ENCODE data around the gene TMEM82.

TMEM82 gene

DNA sequence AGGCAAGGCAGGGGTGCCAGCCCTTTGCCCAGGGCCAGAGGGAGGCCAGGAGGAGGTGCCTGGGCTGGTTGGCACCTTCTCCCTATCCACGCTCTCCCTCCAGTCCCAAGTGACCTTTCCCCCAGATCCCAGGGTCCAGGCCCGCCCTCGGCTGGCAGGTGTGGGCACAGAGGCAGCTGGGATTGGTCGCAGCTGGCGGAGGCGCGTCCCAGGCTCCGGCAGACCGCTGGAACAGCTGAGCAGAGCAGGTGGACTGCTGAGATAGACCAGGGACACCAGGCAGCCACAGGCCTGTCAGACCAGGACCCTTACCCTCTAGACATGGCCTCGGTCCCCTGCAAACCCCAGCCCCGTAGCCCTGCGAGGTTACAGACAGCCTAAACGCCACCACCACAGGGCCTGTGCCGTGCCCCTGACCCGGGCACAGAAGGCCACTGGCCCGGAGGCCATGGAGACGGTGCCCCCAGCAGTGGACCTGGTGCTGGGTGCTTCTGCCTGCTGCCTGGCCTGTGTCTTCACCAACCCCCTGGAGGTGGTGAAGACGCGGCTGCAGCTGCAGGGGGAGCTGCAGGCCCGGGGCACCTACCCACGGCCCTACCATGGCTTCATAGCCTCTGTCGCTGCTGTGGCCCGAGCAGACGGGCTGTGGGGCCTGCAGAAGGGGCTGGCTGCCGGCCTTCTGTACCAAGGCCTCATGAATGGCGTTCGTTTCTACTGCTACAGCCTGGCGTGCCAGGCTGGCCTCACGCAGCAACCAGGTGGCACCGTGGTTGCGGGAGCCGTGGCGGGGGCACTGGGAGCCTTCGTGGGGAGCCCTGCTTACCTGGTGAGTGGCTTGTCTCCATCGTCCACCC, 6.0 kb upstream of the TMEM82 start, which contains the start of gene SLC25A34:
Gene SLC25A34 (plus strand): TSS at position 221 of the 854 bp plus-strand sequence. CDS start 228 bp downstream, at position 449.
- DNase-seq (ENCODE audit: low read depth): no peak

DNA sequence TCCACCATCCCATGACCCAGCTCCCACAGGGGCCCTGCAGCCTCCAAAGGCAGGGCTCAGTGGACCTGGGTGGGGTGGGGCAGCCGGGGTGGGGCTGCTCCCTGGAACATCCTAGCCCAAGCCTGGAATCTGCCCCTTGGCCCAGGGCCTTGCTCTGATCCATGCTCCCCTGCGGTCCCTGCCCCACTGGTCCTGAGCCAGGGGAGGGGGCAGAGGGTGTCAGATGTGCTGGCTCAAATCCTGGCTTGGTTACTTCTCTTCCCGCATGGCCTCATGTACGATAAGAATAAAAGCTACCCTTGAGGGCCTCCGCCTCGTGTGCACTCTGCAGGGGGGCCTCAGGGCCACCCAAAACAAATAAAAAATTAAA, 5.4 kb upstream of the TMEM82 start:
- DNase-seq (ENCODE audit: low read depth): no peak

DNA sequence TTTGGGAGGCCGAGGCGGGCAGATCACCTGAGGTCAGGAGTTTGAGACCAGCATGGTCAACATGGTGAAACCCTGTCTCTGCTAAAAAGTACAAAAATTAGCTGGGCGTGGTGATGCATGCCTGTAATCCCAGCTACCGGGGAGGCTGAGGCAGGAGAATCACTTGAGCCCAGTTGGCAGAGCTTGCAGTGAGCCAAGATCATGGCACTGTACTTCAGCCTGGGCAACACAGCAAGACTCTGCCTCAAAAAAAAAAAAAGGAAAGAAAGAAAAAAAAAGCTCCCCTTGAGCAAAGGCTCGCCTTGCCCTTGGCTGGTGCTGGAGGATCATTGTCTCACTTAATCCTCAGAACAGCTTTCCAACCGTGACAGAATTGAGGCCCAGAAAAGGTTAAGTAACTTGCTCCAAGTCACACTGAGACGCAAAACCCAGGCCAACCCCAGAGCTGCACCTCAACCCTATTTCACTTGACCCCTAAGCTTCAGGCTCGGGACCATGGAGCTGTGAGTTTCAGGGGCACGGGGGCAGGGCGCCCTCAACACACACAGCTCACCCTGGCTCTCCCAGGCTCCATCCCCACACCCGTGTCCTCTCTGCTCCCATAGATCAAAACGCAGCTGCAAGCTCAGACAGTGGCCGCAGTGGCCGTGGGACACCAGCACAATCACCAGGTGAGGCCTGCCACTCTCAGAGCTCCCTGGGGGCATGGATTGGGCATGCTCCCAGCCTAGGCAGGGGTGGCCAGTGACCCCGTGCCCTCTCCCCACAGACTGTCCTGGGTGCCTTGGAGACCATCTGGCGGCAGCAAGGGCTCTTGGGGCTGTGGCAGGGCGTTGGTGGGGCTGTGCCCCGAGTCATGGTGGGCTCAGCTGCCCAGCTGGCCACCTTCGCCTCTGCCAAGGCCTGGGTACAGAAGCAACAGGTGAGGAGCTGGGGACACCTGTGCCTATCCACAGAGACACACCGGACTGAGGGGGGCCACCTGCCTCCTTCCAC, 4.7 kb upstream of the TMEM82 start:
- no peak for DNase-seq (ENCODE audit: low read depth)

DNA sequence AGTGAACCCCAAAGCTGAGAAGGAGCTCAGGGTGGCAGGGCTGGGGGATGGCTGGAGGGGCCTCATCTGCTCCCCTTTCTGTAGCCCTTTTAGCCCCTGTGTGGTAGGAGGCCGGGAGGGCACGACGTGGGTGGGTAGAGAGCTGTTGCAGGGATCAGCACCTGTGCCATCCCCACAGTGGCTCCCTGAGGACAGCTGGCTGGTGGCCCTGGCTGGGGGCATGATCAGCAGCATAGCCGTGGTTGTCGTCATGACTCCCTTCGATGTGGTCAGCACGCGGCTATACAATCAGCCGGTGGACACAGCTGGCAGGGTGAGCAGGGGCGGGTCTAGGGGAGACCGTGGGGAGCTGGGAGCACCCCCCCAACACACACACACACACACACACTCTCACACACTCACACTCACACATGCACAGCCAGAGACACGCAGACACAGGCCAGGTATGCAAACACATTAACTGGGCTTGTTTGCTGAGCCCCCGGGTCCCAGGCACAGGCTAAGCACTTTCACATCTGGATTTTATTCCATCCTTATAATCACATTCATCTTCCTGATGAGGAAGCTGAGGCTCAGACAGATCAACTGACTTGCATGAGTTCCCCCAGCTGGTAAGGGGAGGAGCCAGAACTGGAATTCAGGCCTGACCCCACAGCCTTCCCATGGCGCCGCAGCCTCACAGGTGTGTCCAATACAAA, 3.7 kb upstream of the TMEM82 start:
- DNase-seq (ENCODE audit: low read depth): no peak

DNA sequence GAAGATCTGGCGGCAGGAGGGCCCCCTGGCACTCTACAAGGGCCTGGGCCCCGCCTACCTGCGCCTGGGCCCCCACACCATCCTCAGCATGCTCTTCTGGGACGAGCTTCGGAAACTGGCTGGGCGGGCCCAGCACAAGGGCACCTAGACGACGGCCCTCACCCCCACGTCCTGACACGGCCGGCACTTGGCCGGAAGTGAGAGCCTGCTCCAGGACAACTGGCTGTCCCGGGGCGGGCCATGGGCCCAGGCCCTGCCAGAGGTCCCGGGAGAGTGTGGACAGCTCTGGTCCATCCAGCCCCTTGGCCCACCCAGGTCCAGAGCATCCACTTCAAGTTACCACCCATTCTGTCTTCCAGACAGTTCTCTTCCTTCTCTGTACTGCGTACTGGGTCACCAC, 3.0 kb upstream of the TMEM82 start:
- DNase-seq (ENCODE audit: low read depth): no peak

DNA sequence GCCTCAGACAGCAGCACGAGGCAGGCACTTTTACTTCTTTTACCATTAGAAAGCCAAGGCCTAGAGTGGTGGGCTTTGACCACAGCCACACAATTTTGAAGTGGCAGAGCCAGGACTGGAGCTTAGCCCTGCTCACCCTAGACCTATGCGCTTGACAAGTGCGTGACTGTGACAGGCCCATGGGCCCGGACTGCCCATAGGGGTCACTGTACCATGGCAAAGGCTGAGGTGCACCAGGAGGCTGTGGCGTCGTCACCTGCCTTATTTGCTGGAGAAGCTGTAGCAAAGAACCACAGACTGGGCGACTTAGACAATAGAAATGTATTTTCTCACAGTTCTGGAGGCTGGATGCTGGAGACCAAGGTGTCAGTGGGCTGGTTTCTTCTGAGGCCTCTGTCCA, 2.6 kb upstream of the TMEM82 start:
- DNase-seq (ENCODE audit: low read depth): no peak

DNA sequence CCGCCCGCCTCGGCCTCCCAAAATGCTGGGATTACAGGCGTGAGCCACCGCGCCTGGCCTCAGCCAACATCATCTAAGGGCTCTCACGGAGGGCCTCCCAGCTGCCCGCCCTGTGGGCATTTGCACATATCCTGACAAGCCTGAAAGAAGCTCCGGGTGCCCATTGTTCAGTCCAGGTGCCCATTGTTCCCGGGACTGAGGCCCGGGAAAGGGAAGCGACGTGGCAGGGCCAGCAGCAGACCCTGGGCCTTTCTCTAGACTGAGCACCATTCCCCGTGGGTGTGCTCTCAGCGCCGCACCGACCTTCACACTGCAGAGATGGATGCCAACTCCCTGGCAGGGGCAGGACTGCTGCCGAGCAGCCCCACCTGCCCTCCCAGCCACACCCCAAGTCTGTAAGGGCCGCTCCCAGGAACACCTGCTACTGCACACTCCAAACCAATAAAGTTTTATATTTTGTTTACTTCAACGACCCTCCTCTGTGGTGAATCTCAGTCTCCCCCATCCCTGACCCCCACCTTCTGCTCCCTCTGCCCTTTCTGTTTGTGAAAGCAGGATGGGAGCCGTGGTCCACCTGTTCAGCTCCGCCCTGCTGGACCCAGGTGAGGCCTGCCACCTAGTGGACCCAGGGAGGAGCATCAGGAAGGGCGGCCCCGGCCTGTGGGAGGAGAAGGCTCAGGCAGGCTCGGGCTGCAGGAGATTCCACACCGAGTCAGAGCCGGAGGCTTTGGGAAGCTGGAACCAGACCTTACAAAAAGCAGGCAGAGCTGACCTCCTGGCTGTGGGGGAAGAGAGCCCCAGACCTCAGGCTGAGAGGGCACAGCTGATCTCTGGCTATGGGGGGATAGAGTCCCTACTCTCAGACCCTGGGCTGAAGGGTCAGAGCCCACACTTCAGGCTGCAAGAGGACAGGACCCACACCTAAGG, 1.1 kb upstream of the TMEM82 start:
- DNase-seq (ENCODE audit: low read depth): no peak

DNA sequence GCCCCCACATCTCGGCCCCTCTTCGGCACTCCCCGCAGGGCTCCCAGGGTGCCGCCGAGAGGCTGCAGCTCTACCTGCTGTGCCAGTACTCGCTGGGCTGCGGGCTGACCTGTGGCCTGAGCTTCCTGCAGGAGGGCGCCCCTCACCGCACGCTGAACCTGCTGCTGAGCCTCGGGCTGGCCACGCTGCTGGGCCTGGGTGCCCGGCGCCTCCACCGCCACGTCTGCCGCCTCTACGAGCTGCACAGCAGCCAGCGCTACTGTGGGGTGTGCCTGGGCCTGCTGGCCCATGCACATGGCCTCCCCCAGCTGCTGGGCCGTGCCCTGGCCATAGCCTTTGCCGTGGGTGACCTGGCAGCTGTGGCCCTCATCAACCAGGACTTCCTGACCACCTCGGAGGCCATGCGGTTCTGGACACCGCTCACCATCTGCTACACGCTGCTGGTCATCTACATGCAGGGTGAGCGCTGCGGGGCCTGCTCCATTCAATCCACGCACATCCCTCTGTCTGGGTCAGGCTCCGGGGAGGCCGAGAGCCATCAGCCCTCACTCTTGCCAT, 1.9 kb downstream of the TMEM82 start:
- DNase-seq (ENCODE audit: low read depth): no peak

DNA sequence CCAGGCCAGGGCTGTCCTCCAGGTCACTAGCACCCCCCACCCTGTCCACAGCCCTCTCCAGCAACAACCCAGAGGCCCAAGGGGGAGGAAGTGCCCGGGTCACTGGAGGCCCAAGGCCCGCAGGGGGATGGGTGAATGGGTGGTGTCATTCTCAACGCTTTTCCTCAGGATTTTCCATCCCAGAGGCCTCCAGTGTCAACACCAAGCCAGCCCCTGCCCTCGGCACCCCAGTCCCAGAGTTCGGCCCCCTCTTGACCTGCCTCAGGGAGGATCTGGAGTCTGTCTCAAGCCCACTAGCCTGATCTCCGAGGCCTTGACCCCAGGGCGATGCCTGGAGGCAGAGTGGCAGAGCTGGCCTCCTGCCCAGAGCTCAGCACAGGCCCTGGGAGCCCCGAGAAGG, 5.1 kb downstream of the TMEM82 start:
- DNase-seq (ENCODE audit: low read depth): no peak

DNA sequence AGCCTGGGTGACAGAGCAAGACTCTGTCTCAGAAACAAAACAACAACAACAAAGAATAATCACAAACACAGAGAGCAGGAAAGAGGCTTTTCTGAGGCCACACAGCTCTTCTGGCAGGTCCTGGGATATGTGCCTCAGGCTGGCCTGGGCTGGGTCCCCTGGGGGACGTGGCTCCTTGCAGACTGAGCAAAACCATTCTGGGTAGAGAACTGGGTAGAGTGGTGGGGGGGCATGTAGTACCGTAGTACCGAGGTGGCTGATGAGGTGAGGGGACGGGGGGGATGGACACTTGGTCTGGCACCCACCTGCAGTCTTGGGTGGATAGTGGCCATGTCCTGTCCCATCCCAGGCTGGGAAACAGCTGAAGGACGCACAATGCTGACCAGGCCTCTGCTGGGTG, 6.0 kb downstream of the TMEM82 start:
- no peak for DNase-seq (ENCODE audit: low read depth)

DNA sequence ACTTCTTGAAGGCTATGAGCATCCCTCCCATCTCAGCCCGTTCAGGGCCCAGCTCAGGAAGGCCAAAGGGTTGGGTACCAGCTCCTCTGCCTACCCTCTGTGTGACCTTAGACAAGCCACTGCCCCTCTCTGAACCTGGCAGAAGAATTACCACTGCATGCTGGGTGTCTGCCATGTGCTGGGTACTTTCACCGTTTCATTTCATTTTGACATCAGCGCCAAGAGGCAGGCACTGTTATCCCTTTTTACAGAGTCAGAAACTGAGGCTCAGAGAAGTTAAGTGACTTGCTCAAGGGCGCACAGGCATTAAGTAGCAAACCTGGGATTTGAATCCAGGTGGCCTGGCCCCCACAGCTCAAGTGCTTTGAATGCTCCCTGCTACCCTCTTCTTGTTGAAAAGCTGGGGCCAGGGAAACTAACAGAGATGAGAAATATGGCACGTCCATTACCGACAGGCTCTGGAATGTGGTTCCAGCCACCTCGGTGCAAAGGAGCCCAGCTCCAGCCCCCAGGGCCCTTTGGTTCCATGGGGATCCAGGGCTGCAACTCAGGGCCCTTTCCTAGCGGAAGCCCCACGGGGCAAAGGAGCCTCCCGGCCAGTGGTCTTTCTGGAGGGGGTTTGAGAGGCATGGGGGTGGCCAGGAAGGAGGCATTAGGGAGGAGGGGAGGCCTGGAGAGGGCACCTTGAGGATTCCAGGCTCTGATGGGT, 6.5 kb downstream of the TMEM82 start:
- no peak for DNase-seq (ENCODE audit: low read depth)

DNA sequence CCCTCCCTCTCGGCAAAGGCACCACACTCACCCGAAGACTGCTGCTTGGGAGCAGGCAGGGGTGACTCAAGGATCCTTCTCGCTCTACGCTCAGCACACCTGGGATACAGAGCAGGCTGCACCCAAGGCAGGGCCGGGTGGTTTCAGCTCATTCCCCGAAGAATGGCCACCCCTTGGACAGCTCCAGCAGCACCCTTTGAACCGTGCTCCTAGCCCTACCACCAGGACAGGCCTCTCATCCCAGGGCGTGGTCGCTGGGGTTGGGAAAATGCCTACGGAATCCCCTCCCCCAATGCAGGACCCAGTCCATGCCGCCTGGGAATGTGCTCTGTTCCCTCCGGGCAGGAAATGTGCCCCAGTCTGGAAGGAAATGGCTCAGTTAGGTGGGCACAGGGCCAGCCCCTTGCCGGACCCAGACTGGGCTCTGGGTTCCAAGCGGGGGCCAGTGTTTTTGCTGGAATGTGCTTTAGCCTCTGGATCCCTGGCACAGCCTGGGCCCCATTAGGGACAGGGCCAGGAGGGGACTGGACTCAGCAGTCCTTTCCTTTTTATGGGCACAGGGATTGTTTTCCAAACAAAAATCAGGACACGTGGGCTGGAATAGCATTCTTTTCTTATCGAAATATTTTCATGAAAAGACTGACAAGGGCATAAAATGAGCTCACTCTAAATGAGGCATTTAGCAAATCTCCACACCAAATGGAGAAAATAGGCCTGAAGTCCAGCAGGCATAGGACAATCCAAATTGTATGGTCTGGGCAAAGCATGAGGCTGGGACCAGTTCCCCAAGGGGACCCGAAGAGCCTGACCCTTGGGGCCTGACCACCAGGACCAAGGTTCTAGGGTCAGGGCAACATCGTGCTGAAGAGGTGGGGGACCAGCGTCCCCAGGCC, 7.3 kb downstream of the TMEM82 start:
- DNase-seq (ENCODE audit: low read depth): no peak

DNA sequence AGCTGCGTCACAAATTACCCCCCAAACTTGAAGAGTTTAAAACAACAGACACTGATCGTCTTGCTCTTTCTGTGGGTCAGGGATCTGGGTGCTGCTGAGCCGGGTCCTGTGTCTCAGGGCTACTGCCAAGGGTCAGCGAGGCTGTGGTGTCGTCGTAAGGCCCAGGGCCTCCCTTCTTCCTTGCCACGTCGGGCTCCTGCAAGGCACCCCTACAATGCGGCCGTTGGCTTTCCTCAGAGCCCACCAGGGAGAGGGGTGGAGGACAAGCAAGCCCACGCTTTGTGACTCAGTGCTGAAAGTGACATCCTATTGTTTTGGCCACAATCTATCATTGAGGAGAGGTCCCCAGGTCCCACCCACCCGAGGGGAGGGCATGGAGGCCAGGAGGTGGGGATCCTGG, 8.6 kb downstream of the TMEM82 start:
- DNase-seq (ENCODE audit: low read depth): no peak

DNA sequence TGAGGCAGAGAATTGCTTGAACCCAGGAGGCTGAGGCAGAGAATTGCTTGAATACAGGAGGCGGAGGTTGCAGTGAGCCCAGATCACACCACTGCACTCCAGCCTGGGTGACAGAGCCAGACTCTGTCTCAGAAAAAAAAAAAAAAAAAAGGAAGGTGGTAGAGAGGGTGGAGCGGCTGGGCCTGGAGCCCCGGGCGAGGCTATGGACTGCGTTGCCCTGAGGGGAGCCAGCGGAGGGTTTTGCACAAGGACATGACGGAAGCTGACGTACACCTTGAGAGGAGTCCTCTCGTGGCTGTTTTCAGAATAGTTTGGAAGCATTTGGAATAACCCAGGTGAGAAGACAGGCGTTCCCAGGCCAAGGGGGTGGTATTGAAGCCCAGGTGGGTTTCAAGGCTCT, 9.4 kb downstream of the TMEM82 start:
- no peak for DNase-seq (ENCODE audit: low read depth)

DNA sequence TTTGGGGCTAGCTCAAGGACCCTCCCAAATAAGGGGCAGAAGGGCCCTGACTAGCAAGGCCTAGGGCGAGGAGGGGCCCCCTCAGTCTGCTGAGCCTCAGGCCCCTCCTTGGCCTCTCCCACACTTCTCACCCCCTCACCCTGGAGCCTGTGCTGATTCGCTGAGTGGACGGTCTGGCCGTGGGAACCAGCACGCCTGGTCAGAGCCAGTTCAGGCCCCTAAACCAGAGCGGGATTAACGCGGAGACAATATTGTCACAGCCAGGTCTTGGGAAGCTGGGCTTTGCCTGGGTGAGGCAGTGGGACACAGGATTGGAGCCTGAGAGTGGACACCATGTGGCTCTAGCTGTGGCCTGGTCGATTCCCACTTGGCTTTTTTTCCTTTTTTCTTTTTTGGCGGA, 11.5 kb downstream of the TMEM82 start:
- no peak for DNase-seq (ENCODE audit: low read depth)

DNA sequence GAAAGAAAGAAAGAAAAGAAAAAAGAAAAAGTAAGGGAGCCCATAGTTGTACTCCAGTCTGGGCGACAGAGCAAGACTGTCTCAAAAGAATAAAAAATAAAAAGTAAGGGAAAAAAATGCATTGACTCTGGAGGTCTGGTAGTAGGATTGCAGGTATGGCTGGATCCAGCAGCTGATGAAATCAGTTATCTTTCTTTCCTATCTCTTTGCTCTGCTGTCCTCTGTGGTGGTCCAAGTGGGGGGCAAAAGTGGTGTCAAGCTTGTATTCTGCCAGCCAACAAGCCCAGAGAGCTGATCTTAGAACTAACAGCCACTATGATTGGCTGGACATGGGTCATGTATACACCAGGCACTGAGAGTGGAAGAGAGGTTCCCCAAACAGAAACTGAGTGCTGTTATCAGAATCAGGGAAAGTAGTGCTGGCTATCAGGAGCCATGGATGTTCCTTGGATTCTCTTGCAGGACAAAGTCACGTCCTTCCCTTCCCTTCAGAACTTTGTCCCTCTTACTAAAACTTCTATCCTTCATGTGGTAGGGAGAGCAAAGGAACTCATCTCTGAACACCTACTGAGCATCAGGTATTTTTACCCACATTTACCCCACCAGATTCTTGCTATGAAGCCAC, 12.8 kb downstream of the TMEM82 start:
- no peak for DNase-seq (ENCODE audit: low read depth)

DNA sequence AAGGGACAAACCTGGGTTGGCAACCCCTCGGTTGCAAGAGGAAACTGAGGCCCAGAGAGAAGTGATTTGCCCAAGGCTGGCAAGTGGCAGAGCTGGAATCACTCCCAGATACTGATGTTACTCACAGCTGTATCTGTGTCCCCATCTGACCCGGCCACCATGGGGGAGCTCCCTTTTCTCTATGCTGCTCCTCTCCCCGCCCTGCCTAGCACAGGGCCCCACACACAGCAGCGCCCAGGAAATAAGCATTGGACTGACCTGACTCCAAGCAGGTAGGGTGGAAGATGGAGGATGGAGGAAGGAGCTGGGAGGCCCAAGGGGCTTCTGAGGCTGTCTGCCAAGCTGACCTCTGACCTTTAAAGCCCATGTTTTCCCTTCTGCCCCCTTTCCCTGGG, 13.3 kb downstream of the TMEM82 start:
- DNase-seq (ENCODE audit: low read depth): no peak

DNA sequence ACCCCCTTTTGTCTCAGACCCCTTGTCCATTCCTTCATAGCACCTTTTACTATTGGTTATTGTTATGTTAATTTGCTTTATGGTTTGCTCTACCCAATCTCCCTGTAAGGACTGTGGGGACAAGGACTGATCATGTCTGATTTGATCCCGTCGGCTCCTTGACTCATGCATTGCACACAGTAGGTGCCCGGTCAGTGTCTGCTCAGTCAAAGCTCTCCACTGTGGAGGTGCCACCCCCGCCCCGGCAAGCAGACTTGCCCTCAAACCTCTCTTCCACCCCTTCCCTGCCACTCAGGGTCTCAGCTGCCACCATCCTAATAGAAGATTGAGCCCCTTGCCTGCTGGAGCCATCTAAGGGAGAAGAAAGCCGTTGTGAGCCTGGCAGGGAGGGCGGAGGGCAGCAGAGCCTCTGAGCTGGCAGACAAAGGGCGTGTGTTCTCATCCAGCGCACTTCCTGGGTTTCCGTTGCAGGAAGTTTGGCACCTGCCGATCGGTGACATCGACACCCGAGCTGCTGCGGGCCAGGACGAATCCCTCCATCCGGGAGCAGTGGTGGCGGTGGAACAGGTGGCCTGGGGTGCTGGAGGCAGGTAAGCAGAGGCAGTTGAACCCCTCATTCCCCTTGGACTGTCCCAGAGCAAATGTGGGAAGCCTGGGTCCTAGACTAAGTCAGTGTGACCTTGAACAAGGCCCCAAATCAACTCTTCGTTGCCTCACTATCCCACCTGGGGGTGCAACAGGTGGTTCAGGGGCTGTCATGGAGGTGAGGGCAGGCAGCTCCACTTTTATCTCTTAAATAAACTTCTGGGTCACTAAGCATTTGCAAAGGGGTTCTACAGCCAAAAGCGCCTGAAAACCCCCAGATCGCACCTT, 14.1 kb downstream of the TMEM82 start:
- DNase-seq (ENCODE audit: low read depth): no peak
